Measurements from ENCODE around the gene ACTR2.

- no peak for TF ChIP-seq EP300 (IDR thresholded peaks at IDR 0.05)
- no peak for TF ChIP-seq CTCF (IDR thresholded peaks at IDR 0.05)
- no peak for TF ChIP-seq POLR2A (IDR thresholded peaks at IDR 0.05)
These were observed 66.5 kb downstream of the ACTR2 start for GRCh38 chr2:65294136-65294535.
